Hematopoietic multipotent progenitor cell treated with erythropoietin and hydrocortisone succinate and interleukin-3 and kit ligand, for 15 days (in vitro differentiated cells): ENCODE measurements around the gene BATF.

Experiments used
- DNase-seq: peaks from one replicate; pipeline ENCODE4 v3.0.0-alpha.2; 2015; ENCODE audit warnings: low spot score

BATF gene

GRCh38 chr14:75562489-75562888, 40.2 kb downstream of the BATF start:
- no peak for DNase-seq

- DNase-seq, result no peak
Measured at GRCh38 chr14:75563931-75564330, 41.7 kb downstream of the BATF start.

GRCh38 chr14:75565056-75565455, 42.8 kb downstream of the BATF start:
- no peak for DNase-seq

GRCh38 chr14:75566321-75566720, 44.1 kb downstream of the BATF start:
- no peak for DNase-seq

GRCh38 chr14:75566752-75567151, 44.5 kb downstream of the BATF start:
- DNase-seq, result no peak

GRCh38 chr14:75568140-75568539, 45.9 kb downstream of the BATF start:
- no peak for DNase-seq

- no peak for DNase-seq
Measured at GRCh38 chr14:75568791-75569190, 46.5 kb downstream of the BATF start.

- no peak for DNase-seq
Measured at GRCh38 chr14:75570797-75571196, 48.5 kb downstream of the BATF start.

GRCh38 chr14:75572104-75572503, 49.8 kb downstream of the BATF start:
- DNase-seq, result no peak

- DNase-seq, result no peak
Measured at GRCh38 chr14:75577090-75577489, 54.8 kb downstream of the BATF start.

- DNase-seq, result peak; percentile 46
Measured at GRCh38 chr14:75577729-75578101, 55.4 kb downstream of the BATF start.

GRCh38 chr14:75578102-75578785, 56.0 kb downstream of the BATF start, which contains the start of gene FLVCR2:
Gene FLVCR2, plus strand, starts transcription at chr14:75578620. Its CDS starts 353 bp downstream, at chr14:75578973.
- no peak for DNase-seq

GRCh38 chr14:75578786-75579337, 56.6 kb downstream of the BATF start:
- DNase-seq, result no peak

- DNase-seq, result no peak
Measured at GRCh38 chr14:75579338-75579864, 57.1 kb downstream of the BATF start.

- DNase-seq, result no peak
Measured at GRCh38 chr14:75579882-75580281, 57.6 kb downstream of the BATF start.

- no peak for DNase-seq
Measured at GRCh38 chr14:75587388-75587787, 65.1 kb downstream of the BATF start.

GRCh38 chr14:75589931-75590330, 67.7 kb downstream of the BATF start:
- no peak for DNase-seq

- DNase-seq, result no peak
Measured at GRCh38 chr14:75591331-75591946, 69.2 kb downstream of the BATF start.

GRCh38 chr14:75591987-75592575, 69.8 kb downstream of the BATF start:
- DNase-seq, result no peak

GRCh38 chr14:75595226-75595625, 73.0 kb downstream of the BATF start:
- no peak for DNase-seq
